GM12891 (cell line): ENCODE data around the gene FARP1.

Experiments
- POLR2A ChIP-seq: IDR thresholded peaks from 2 replicates; pipeline ENCODE4 v1.6.1; 2011; ENCODE audit warnings: low read depth, low read length, control low read depth
- POLR2AphosphoS5 ChIP-seq: IDR thresholded peaks from 2 replicates; pipeline ENCODE4 v1.6.1; 2011; ENCODE audit warnings: low read depth, low read length, control low read depth
- SPI1 ChIP-seq: IDR thresholded peaks from 2 replicates; pipeline ENCODE4 v1.6.1; 2011; ENCODE audit warnings: low read depth, low read length, control low read depth
- TAF1 ChIP-seq: IDR thresholded peaks from 2 replicates; pipeline ENCODE4 v1.6.1; 2011; ENCODE audit warnings: low read depth, low read length, control low read depth

DNA sequence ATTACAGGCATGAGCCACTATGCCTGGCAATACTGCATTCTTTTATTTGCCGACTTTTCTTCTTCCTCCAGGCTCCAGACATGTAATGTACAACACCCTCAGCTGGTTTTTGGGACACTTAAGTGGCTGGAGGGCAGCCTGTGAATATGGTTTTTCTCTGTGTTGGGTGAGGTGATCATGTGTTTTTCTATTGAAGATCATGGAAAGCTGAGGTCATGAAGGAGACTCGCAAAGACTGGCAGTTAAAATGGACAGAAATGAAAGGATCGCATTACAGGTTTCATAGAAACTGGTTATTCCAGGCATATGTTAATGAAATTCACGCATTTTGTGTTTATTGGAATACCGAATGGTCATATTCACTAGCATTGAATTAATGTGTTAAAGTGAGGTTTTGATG, 119.4 kb downstream of the FARP1 start:
- TF ChIP-seq POLR2AphosphoS5, result no peak
- no peak for TF ChIP-seq POLR2A
- no peak for TF ChIP-seq SPI1
- TF ChIP-seq TAF1, result no peak
